IPS-11a (cell line): Measurements from ENCODE around the gene SERPIND1.
"Not testable (repeated sequence)": the region's sequence is repeated elsewhere in the genome, so short reads cannot be mapped to it uniquely, and the experiment has no call there.

Experiments
- H3K4me3 ChIP-seq: one replicate; pipeline ENCODE4 v1.5.1; 2013; ENCODE audit warnings: low read depth, low read length, control low read depth

Gene SERPIND1

GRCh38 chr22:20746431-20747189 is 27.3 kb upstream of the SERPIND1 start:
- no peak overlapping the region for H3K4me3 ChIP-seq

DNA sequence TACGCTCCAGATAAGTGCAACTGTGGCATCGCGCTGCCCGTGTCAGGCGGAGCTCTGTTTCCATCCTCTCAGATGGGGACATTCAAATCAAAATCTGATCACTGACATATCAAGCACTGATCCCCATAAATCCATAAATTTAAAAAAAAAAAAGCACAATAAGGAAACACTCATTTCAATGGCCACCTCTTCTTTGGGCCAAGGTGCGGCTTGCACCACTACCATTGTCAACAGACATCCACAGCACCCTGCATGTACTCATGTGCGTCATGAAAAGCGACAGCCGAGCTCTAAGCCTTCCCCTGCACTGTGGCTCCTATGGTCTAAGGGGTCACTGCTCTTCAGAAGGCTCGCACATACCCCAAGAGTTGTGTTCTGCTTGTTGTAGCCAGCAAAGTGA is 26.7 kb upstream of the SERPIND1 start:
- no peak overlapping the region for H3K4me3 ChIP-seq

DNA sequence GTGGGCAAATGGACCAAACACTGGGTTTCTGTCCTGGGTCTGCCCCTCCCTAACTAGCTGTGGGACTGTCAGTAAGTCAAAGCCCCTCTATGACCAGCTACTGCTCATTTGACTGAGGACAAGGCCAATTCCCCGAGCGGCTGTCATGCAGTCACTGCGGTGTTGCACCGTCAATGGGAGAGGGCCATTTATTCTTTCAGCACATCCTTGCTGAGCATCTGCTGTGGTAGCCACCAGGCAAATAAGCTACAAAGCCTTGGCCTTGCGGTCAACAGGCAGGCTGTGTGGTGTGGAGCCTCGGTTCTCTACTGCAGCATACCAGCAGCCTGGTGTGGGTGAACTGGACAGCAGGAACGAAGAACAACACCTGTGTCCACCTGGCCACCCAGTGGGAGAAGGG is 25.8 kb upstream of the SERPIND1 start:
- H3K4me3 ChIP-seq, result no peak overlapping the region

GRCh38 chr22:20748731-20749428 is 25.0 kb upstream of the SERPIND1 start:
- no peak overlapping the region for H3K4me3 ChIP-seq

DNA sequence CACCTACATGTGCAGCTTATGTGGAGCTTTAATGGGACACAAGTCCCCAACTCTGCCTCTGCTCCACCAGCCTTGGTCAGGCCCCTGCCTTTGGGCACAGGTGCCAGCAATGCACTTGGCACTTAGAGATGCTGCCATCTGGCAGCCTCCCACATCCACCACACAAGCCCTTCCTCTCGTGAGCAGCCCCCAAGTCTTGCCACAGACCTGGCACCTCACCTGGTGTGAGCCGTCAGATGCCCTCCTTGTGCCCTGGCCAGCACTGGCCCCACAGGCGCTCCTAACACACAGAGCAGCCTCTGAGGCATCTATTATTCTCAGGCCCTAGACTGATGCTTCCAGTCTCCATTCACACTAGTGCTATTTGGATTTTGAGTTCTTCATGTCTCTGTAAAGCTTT is 24.5 kb upstream of the SERPIND1 start:
- H3K4me3 ChIP-seq, result no peak overlapping the region

DNA sequence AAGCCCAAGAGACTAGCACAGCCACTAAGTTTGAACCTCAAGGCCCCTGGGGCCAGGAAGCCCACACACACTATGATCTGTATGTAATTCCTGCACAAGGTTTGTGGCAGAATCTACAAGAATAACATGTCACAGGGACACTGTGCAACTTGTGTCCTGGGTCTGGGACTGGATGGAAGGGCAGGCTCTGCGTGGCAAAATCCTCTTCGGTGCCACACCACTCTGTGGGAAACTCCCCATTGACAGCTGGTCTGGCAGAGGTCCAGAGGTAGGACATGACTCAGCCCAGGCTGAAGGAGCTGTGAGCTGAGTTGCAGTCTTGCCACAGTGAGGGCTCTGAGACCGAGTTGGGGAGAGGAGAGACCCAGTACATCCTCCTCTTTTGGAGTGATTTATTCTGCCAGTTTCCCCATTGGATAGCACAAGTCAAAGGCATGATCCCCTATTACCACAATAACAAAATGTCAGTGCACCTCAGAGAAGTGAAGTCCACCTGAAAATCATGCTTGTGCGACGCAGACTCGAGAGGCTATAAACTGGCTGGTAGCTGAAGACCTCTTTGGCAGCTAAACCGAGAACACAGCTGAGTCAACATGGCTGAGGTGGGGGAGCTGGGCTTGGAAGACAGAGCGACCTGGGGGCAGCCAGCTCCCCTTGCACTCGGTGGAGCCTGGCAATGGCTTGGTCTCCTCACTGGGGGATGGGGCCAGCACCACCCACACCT is 23.3 kb upstream of the SERPIND1 start:
- no peak overlapping the region for H3K4me3 ChIP-seq

DNA sequence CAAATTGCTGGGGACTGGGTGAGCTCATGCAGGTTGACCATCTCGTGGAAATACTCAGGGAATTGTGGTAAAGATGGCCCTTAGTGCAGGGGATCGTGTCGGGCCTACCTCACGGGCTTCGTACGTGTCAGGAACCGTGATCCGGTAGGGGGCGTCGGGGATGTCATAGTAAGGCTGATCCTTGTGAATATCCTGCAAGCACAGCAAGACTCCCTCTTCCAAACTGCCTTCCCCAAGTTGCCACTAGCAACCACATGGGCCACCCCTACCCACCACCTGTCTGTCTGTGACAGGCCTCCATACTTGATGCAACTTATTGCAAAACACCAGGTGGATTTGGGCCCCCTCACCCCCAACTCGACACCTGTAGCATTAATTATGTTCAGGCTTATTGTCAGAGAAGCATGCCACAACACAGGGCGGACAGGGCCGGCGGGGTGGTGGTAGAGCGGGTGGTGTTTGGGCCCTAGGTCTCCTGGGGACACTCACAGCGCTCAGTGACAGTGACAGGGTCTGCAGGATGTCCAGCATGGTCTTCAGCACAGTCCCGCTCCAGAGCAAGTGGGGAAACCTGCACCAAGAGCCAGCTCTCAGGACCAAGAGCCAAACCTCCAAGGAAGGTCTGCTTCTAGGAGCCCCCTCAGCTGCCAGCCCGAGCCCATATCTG is 22.6 kb upstream of the SERPIND1 start:
- H3K4me3 ChIP-seq, result no peak overlapping the region

DNA sequence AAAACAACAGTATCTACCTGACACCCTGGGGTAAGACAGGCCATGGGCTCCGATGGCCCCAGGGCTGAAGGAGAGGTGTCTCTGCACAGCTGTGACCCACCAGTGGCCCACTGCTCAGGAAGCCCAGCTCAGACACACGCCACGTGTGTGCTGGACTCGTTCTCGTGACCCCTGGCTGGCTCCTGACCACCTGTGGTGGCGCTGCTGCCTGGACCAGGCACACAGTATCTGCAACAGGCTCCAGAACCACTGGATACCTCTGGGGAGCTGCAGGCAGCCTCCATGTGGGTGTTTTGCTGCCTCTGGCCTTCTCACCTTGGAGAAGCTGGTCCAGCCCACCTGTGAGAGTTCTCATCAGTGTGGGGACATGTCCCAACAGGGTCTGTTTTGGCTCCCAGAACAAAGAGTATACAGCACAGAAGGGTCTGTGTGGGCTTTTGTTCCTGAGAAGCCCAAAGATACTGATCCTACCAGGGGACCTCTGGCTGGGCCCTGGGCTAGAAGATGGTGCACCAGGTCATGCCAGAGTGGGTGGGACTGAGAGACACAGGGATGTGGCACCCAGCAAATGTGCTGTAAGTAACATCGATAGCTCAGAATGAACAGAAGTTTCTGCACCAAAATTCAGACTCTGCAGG is 21.7 kb upstream of the SERPIND1 start:
- no peak overlapping the region for H3K4me3 ChIP-seq

- no peak overlapping the region for H3K4me3 ChIP-seq
These were observed 21.0 kb upstream of the SERPIND1 start for GRCh38 chr22:20752873-20753272.

- no peak overlapping the region for H3K4me3 ChIP-seq
These were observed 17.1 kb upstream of the SERPIND1 start for GRCh38 chr22:20756846-20757245.

- no peak overlapping the region for H3K4me3 ChIP-seq
These were observed 15.2 kb upstream of the SERPIND1 start for GRCh38 chr22:20758688-20759087.

- no peak overlapping the region for H3K4me3 ChIP-seq
These were observed 13.8 kb upstream of the SERPIND1 start for GRCh38 chr22:20760084-20760483.

- H3K4me3 ChIP-seq, result no peak overlapping the region
These were observed 12.4 kb upstream of the SERPIND1 start for GRCh38 chr22:20761536-20761935.

- H3K4me3 ChIP-seq, result no peak overlapping the region
These were observed 11.6 kb upstream of the SERPIND1 start for GRCh38 chr22:20762233-20762796.

DNA sequence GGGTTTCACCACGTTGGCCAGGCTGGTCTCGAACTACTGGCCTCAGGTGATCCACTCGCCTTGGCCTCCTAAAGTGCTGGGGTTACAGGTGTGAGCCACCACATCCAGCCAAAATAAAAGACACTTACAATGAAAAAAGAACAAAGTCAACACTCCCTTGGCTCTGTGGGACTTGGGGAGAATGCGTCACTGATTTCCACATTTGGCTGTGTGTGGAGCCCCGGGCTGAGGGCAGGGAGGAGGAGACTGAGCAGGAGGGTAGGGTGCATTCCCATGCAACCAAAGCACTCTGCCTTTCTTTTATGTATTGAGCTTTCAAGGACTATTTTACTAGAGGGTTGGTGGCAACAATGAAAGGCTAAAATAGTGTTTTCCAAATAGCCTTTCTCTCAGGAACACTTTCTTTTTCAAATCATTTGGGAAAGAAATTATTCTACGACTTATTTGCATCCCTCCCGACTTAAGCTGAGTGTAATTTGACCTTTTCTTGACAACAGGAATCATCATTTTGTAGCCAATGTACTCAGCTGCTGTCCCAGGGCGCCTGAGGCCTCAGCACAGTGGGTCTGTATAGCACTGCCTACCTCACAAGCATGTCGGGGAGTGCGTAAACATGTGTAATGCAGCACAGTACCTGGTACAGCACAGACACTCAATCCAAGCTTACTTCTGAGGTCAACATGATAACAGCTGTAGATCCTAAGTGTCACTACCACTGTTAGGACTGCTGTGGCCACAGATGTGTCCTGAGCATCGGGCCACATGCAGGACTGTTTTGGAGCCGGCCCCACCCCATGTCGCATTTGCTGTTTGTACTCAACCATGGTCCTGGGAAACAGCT is 10.1 kb upstream of the SERPIND1 start:
- no peak overlapping the region for H3K4me3 ChIP-seq

GRCh38 chr22:20764471-20764720 is 9.5 kb upstream of the SERPIND1 start:
- no peak overlapping the region for H3K4me3 ChIP-seq

DNA sequence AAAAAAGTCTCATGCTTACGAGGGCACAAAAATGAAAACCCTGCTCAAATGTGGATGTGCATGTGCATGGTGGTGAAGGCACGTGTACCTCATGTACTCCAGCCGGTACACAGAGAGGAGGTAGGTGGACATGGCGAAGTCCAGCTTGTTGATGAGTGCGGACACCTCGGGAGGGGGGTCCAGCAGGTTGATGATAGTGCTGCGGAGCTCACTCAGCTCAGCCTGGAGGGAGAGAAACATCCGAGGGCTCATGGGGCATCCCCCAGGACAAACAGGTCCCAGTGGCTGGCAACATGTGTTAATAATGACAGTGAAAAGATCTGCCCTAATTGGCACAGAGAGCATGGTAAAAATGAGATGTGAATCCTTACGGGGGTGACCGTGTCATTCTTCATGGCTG is 9.2 kb upstream of the SERPIND1 start:
- no peak overlapping the region for H3K4me3 ChIP-seq

DNA sequence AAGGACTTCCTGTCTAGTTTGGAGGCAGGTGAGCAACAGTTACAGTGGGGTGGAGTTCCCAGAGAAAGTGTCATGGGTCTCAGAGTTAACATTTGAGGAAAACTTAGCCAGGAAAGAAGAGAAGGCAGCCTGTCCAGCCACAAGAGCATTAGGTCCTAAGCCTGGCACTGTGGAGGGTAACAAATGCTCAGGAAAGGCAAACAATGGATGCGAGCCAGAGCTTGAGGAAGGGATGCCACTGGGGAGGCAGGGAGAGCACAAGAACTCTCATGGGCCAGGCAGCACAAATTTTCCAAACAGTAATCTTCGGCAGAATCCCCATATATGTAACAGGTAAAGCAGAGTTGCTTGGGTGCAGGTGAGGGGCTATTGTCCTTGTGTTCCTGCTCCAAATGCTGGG is 8.0 kb upstream of the SERPIND1 start:
- H3K4me3 ChIP-seq, result no peak overlapping the region

- H3K4me3 ChIP-seq, result no peak overlapping the region
These were observed 7.4 kb upstream of the SERPIND1 start for GRCh38 chr22:20766530-20766929.

DNA sequence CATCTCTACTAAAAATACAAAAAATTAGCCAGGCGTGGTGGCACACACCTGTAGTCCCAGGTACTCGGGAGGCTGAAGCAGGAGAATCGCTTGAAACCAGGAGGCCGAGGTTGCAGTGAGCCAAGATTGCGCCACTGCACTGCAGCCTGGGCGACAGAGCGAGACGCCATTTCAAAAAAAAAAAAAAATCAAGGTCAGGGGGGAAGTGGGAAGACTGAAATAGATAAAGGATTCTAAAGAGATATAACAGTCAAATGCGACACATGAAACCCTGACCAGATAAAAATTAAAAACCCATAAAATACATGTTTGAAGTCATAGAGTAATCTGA is 4.5 kb upstream of the SERPIND1 start:
- H3K4me3 ChIP-seq, result not testable (repeated sequence)
